Liver (tissue), 3 donors: ENCODE data around the gene KRTAP10-5.

Experiments used
- CTCF ChIP-seq: fragments of 150-350 bp; IDR thresholded peaks from 2 replicates; pipeline ENCODE4 v1.5.1; 2017; ENCODE audit warnings: improper control_type of control experiment, low read depth, low read length; ENCODE audit not compliant: missing input control
- FOXA1 ChIP-seq: IDR thresholded peaks from 2 replicates; pipeline ENCODE4 v1.6.1; 2016; ENCODE audit warnings: antibody characterized with exemption
- HNF4G ChIP-seq: IDR thresholded peaks from 2 replicates; pipeline ENCODE4 v1.6.1; 2016; ENCODE audit warnings: antibody characterized with exemption
- MAX ChIP-seq: IDR thresholded peaks from 2 replicates; pipeline ENCODE4 v1.6.1; 2016; ENCODE audit warnings: antibody characterized with exemption
- RAD21 ChIP-seq, 2 donors: IDR thresholded peaks; 2 replicates each; pipeline ENCODE4 v1.6.1; 2016; ENCODE audit warnings: antibody characterized with exemption in 2 of 2, mild to moderate bottlenecking in 2 of 2
- REST ChIP-seq: IDR thresholded peaks from 2 replicates; pipeline ENCODE4 v1.6.1; 2016; ENCODE audit warnings: antibody characterized with exemption, mild to moderate bottlenecking
- TAF1 ChIP-seq: conservative IDR thresholded peaks from 2 replicates; pipeline ENCODE4 v1.6.1; 2016; ENCODE audit warnings: antibody characterized with exemption, mild to moderate bottlenecking
- YY1 ChIP-seq: IDR thresholded peaks from 2 replicates; pipeline ENCODE4 v1.6.1; 2016; ENCODE audit warnings: antibody characterized with exemption, mild to moderate bottlenecking
- donor health status: healthy.
- donor health status: healthy.

GRCh38 chr21:44616591-44616926, 36.2 kb upstream of the KRTAP10-5 start:
- TF ChIP-seq CTCF (no peak), MAX (no peak), REST (no peak), HNF4G (no peak), RAD21 (IDR thresholded peaks at IDR 0.05) (no peak), TAF1 (no peak), YY1 (no peak), FOXA1 (no peak)
